Astrocyte of the cerebellum (primary cell): ENCODE results near the gene HIGD2B.
A peak's percentile ranks its signal among the peaks of the same experiment; 100 is the strongest.

Experiments
- DNase-seq: peaks from one replicate; pipeline ENCODE4 v3.0.0-alpha.2; 2011; ENCODE audit warnings: low read depth
- H3K4me3 ChIP-seq: 2 replicates; pipeline ENCODE4 v1.5.1; 2011; ENCODE audit warnings: mild to moderate bottlenecking, low read depth, low read length, moderate library complexity
- CTCF ChIP-seq: IDR thresholded peaks from 2 replicates; pipeline ENCODE4 v1.5.1; 2012; ENCODE audit warnings: low read length, low read depth, moderate library complexity, mild to moderate bottlenecking; ENCODE audit errors: missing control alignments
- in situ Hi-C: cut with HindIII; loops from 2 replicates; pipeline ENCODE4 v1.10.0; 2017; ENCODE audit warnings: low sequenced_read_pairs

Gene HIGD2B

GRCh38 chr15:72700076-72700475, 14.1 kb upstream of the HIGD2B start:
- DNase-seq: no peak
- no peak overlapping the region for H3K4me3 ChIP-seq
- in situ Hi-C loops: no loop called here
- no peak for TF ChIP-seq CTCF

GRCh38 chr15:72698938-72699337, 13.0 kb upstream of the HIGD2B start:
- no peak overlapping the region for H3K4me3 ChIP-seq
- no peak for DNase-seq
- in situ Hi-C loops: no loop called here
- TF ChIP-seq CTCF: no peak

DNA sequence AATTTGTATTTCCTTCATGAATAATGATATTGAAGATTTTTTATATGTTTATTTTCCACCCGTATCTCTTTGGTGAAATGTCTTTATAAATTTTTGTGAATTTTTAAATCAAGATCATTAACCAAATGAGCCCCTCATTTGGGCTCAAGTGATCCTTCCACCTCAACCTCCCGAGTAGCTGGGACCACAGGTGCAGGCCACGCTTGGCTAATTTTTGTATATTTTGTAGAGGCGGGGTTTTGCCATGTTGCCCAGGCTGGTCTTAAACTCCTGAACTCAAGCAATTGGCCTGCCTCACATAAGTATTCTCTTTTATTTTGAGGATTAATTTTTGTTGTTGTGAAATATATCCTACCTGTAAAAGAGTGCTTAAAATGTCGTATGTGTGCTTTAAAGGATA, 5.0 kb upstream of the HIGD2B start:
- in situ Hi-C loops: no loop called here
- DNase-seq: no peak
- no peak for TF ChIP-seq CTCF
- H3K4me3 ChIP-seq: no peak overlapping the region

- H3K4me3 ChIP-seq: no peak overlapping the region
- no peak for TF ChIP-seq CTCF
- DNase-seq: no peak
- in situ Hi-C loops: no loop called here
Measured at GRCh38 chr15:72688697-72689096, 2.7 kb upstream of the HIGD2B start.

GRCh38 chr15:72685301-72685924, 569 bp downstream of the HIGD2B start:
- peak; percentile 12 for TF ChIP-seq CTCF
- DNase-seq: no peak
- in situ Hi-C loops: no loop called here
- H3K4me3 ChIP-seq: peak overlapping the region; percentile 82

GRCh38 chr15:72682772-72683171, 3.2 kb downstream of the HIGD2B start:
- TF ChIP-seq CTCF: no peak
- in situ Hi-C loops: no loop called here
- no peak overlapping the region for H3K4me3 ChIP-seq
- DNase-seq: no peak
